Activated CD8-positive, alpha-beta memory T cell treated with anti-CD3 and anti-CD28 coated beads, Interleukin-2, amount 50 U/mL, for 48 hours (primary cell): Measurements from ENCODE around the gene SMARCB1.
A peak's percentile ranks its signal among the peaks of the same experiment; 100 is the strongest.

Source experiments
- DNase-seq: peaks from one replicate; pipeline ENCODE4 v3.0.0-alpha.2; 2020

SMARCB1 gene

DNA sequence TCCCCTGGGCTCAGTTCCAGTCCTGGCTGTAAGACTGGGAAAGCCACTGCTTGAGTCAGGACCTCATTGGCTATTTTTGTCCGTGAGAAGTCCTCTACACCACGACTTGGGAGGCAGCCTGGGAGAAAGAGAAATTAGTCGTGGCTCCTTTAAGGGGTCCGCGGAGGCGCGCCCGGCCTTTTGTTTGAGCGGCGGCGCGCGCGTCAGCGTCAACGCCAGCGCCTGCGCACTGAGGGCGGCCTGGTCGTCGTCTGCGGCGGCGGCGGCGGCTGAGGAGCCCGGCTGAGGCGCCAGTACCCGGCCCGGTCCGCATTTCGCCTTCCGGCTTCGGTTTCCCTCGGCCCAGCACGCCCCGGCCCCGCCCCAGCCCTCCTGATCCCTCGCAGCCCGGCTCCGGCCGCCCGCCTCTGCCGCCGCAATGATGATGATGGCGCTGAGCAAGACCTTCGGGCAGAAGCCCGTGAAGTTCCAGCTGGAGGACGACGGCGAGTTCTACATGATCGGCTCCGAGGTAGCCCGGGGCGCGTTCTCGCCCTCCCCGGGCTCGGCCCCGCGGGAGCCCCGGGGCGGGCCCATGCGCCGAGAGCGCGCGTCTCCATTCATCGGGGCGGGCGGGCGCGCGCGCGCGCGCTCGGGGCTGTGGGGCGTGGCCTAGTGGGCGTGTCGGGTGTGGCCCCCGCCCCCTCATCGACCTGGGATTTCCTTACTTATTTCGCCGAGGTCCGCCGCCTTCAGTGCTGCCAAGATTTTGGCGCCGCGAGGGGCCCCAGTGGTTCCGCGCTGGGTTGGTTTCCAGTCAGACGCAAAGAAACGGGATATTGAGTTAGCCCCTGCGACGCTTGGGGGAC, at the start of gene SMARCB1:
Gene SMARCB1, plus strand, starts transcription at position 215 of the 848 bp plus-strand sequence. Its CDS starts 204 bp downstream, at position 419.
- DNase-seq = peak; percentile 98

DNA sequence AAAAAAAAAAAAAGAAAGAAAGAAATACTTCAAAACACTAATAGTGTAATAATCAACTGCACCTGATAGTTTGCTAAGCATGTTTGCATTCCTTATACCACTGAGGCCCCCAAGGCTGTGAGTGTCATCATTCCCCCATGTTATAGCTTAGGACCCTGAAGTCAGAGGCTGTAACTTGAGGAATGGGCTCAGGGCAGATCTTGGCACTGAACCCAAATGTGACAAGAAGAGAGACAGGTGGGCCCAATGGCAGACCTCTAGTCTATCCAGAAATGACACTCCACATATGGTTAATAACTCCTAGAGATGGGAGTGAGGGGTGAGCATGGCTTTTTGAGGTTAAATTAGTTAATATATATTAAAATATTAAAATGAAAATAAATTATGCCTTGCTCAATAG, 49.1 kb upstream of the SMARCB1 start:
- DNase-seq = no peak

DNA sequence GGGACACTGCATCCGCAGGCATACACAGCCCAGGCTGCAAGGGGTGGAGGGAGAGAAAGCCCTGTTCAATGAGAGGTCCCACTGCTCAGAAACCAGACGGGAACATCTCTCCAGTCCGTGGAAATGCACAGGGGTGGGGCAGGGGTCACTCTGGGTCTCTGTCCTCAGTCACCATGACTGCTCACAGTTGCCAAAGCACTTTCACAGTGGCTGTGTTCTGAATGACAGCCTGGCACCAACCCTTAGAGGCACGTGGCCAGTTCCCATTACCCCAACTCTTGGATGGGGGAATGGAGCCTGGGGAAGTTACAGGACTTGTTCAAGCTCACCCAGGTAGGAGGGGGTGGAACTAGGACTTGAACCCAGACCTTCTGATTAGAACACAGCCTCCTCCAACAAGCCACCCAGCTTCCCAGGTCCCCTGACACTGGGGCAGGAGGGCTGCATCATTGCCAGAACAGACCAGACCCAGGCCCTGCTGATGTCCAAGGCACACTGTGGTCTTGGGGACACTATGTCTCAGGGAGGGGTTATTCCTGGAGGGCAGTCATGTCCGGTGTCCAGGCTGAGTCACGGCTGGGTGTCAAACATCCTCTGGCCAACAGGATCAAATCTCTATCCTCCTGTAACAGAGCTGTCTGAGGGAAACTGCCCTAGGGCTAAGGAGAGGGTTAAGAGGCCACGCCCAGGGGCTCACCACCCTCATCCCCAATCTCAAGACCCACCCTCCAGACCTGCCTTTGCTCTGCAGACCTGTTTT, 44.1 kb upstream of the SMARCB1 start:
- no peak for DNase-seq

GRCh38 chr22:23743303-23743705, 43.5 kb upstream of the SMARCB1 start:
- DNase-seq = no peak

DNA sequence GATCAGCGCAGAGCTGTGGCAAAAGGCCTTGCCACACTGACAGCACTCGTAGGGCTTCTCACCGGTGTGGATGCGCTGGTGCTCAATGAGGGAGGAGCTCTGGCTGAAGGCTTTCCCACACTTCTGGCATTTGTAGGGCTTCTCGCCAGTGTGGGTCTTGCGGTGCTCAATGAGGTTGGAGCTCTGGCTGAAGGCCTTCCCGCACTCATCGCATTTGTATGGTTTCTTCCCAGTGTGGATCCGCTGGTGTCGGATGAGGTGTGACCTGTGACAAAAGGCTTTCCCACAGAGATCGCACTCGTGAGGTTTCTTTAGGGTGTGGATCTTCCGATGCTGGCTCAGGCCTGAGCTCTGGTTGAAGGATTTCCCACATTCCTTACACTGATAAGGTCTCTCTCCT, 42.8 kb upstream of the SMARCB1 start:
- no peak for DNase-seq

DNA sequence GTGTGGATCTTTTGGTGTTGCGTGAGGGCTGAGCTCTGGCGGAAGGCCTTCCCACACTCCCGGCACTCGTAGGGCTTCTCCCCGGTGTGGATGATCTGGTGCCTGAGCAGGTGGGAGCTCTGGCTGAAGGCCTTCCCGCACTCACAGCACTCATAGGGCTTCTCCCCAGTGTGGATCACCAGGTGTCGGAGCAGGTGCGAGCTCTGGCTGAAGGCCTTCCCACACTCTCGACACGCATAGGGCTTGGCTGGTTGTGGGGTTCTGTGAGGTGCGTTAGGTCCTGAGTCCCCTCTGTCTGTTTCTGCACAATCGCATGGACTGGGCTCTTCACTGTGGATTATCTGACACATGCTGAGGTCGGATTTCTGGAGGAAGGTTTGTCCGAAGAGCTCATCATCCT, 42.3 kb upstream of the SMARCB1 start:
- no peak for DNase-seq

DNA sequence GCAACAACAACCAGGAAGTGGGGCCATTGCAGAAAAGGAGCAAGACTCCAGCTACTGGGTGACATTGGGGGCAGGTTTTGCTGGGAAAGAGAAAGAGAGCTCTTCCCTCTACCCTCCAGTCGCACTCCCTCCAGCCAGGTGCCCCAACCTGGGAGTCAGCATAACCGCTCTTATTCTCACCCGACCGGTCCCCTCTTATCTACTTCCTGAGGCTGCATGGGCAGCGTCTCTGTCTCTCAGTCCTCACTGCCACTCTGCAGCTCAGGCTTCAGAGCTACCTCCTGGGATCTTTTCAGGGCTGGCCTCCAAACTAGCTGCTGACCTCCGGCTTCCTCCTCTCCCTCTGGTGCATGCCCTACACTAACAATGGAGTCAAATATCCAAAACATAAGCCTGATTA, 41.0 kb upstream of the SMARCB1 start:
- no peak for DNase-seq

DNA sequence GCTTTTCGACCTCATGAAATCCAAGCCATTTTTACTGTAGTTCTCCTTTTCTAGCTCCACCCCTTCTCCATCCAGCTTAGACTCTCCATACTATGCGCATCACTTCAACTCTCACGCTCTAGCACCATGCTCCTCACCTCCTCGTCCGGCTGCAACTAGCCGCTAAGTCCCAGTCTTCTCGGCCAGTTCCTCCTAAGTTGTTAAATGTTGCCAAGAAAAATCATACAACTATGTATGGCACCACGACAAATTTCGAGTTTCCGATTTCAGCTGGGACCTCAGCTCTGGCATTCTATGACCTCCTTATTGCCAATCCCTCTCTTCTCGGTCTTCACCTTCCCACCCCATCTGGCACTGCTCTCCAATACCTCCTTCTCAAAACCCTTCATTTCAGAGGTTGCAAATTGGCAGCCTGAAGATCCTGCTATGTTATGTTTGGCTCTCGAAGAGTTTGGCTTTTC, 36.9 kb upstream of the SMARCB1 start:
- no peak for DNase-seq

DNA sequence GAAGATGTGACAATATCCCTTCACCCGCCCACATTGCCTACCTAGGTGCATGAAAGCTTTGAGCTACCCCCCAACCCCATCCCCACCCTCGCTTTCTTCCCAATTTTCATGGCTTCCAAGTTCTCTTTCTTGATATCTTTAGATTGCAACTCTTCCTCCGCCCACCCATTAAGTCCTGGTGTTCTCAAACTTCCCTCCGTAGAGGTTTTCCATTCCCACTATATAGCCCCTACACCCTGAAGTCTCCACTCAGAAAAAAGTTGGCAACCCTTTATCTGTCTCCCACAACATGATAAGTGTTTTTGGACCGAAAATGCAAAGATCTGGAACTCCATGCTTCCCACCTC, 36.4 kb upstream of the SMARCB1 start:
- DNase-seq = no peak

DNA sequence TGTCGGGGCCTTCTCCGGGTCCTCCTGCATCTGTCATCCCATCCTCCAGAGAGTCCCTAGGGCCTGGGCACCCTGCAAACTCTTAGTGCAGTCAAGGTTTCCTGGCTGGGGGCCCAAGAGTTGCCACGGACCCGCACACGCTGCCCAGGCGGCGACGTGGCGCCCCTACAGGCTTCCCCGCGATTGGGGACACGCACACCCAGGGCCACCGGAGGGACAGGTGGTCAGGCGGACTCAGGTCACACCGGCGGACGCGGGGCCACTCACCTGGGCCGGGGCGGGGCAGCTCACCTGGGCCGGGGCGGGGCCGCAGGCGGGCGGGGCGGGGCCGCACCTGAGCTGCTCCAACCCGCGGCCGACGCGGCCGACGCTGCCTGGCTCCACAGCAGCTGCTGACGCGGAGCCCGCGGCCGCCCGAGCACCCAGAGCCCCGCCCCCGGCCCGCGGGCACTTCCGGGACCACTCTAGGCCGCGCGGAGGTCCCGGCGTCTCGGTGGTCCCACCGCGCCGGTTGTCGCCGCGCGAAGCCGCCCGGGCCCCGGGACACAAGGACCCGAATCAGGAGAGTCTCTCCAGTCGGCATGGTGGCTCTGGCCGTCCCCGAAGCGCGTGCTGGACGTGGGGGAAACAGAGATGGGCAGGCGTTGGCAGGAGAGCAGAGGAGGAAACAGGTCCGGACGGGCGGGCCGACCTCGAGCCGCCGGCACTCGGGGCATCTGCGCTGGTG, 35.9 kb upstream of the SMARCB1 start, which contains the start of gene ZNF70:
Gene ZNF70, minus strand, starts transcription at position 399 of the 727 bp plus-strand sequence. CDS start 5,972 bp downstream, outside the sequence.
- DNase-seq = peak; percentile 91

DNA sequence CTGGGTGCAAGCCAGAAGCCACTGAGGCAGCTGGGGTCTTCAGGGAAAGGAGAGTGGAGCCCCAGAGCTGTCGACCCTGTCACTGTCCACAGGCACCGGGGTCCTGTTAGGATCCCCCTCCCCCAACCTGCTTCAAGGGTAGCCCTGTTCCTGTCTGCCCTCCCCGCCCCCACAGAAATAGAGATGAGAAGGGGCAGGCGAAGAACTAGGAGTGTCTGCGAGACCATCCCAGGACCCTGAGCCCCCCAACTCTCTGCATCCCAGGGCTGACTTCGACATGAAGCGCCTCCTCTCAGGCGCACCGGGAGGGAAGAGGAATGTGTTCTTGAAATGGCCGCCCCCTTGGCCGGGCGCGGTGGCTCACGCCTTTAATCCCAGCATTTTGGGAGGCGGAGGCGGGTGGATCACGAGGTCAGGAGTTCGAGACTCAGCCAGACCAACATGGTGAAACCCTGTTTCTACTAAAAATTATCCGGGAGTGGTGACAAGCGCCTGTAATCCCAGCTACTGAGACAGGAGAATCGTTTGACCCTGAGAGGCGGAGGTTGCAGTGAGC, 35.2 kb upstream of the SMARCB1 start:
- peak; percentile 66 for DNase-seq

DNA sequence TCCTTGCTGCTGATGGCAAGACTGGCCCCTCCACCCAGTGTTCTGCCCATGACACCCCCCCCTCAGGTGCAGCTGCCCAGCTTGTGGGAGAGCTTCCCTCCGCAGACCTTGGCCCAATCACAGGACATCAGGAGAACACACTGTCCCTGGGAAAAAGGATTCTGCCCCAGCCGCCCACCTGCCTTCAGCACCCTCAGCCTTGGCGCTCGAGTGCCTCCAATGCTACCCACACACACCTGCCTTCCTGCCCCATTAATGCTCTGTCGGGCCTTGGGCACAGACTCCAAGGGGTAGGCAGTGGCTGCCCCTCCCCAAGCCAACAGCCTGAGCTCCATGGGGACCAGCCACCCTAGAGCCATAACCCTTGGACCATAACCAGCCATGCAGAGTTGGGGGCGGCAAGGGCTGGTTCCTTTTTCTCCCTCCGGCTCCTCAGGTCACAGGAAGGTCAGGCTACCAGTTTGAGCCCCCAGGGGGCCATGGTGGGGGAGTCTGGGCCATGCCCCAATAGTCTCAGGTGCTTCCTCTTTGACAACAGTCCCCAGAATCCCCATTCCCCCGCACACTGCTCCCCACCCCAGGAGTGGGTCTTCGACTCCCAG, 34.6 kb upstream of the SMARCB1 start:
- no peak for DNase-seq

DNA sequence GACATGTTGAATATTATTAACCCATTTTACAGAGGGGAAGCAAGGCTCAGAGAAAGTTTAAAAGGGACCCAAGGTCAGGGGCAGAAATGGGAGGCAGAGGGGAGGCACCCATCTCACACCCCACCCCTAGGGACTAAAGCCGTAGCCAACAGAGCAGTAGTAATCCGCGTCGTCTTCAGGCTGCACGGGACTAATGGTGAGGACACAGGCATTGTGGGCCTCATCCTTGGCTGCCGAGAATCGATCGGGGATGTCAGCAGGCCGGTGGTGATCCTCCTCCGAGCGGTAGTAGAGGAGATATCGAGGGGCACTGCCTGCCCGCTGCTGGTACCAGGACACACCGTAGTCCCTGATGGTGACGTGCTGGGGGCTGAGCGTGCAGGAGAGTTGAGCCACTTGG, 34.0 kb upstream of the SMARCB1 start:
- no peak for DNase-seq

GRCh38 chr22:23753385-23753784, 33.4 kb upstream of the SMARCB1 start:
- DNase-seq = no peak

DNA sequence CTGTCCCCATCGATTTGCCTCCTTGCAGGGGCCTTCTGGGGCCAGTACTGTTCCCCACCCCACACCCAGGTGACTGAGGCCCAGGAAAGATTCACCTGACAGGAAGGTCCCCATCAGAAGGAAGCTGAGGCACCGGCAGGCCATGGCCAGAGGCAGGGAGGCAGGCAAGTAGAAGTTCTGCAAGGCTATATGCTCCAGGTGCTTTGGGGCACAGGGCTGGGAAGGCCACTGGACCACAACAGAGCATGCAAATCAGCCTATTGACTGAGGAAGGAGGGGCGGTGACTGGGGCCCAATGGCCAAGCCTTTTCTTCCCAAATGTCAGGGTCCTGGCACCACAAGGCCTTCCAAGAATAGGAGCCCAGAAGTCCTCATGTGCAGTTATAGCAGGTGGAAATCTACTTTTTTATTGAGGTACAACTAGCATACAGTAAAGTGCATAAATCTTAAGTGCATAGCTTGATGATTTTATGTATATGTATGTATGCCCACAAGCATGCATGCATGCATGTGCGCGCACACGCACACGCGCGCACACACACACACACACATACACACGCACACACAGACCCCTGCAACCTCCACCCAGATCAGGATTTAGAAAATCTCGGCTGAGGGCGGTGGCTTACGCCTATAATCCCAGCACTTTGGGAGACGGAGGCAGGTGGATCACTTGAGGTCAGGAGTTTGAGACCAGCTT, 32.4 kb upstream of the SMARCB1 start, which contains the start of gene VPREB3:
Gene VPREB3, minus strand, starts transcription at position 206 of the 700 bp plus-strand sequence. Its CDS starts 62 bp downstream, at position 144.
- no peak for DNase-seq

DNA sequence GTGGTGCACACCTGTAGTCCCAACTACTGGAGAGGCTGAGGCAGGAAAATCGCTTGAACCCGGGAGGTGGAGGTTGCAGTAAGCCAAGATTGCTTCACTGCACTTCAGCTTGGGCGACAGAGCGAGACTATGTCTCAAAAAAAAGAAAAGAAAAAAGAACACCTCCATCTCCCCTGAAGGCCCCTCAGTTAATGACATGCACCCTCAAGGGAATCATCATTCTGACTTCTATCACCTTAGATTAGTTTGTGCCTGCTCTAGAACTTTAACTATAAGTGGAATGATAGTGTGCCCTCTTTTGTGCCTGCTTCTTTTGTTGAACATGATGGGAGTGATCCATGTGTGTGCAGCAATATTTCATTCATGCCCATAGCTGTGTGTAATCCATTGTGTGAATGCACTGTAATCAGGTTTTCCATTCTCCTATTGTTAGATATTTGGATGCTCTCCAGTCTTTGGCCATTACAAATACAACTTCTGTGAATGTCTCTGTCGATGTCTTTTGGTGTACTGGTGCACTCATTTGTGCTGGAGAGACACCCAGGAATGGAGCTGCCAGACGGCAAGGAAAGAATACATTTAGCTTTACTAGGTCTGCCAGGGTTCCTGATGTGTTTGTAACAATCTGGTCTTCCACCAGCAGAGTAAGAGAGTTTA, 31.7 kb upstream of the SMARCB1 start:
- no peak for DNase-seq

DNA sequence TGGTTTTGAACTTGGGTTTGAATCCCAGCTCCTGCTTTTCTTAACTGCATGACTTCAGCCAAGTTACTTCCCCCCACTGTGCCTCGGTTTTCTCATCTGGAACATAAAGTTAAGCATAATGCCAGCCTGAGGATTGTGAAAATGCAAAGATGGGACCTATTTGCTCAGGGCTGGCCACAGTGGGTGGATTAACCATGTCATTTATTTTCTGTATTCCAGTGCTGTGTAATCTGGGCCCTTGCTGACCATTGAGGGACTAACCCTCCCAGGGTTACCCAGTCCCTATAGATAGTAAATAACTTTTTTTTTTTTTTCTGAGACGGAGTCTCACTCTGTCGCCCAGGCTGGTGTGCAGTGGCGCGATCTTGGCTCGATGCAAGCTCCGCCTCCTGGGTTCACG, 31.1 kb upstream of the SMARCB1 start:
- DNase-seq = no peak

DNA sequence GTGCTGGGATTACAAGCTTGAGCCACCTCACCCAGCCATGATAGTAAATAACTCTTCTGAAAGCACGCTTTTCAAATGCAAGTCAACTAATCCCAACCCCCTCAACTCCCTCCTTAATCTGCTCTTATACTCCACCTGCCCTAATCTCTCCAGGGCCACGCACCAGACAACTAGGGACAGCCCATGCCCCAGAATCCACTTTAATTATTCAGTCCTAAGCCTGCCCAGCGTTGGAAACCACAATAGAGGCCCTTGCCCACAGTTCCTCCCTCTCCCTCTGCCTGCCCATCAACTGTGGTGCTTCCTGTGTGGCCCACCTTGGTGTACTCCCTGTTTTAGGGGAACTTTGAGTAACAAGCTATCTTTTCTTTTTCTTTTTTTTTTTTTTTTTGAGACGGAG, 29.9 kb upstream of the SMARCB1 start:
- DNase-seq = no peak

DNA sequence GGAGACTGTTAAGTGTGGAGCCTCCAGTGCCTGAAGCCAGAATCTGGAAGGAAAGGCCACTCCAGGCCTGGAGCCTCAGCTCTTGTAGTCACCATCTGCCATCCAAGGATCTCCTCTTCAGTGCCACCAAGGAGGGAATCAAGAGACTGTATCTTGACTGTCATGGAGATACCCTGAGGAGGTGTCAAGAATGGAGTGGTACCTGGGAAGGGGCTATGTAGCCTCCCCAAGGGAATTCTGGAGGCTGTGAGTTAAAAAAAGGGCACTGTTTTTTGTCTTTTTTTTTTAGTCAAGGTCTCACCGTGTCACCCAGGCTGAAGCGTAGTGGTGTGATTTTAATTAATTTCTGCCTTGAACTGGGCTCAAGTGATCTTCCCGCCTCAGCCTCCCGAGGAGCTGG, 27.2 kb upstream of the SMARCB1 start:
- no peak for DNase-seq

DNA sequence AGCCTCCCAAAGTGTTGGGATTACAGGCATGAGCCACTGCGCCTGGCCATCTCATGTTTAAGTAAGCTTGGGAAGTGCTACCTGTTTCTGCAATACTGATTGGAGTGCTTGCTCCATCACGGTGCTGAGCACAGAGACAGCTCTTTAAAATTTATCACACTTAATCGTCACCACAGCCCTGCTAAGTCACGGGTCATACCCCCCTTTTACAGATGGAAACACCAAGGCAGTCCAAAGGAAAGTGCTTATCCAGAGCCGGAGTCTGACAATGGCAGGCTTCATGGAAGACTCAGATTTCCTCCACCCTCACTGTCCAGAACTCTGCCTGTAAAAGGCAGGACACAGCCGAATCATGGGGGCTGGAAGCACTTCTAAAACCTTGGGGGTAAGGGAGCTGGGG, 26.7 kb upstream of the SMARCB1 start:
- DNase-seq = no peak
